HG03354 (cell line): ENCODE measurements around the gene ADAMTSL5.

ENCODE experiments used
- ATAC-seq: cut with Tn5 transposase; IDR thresholded peaks from one replicate; pipeline ENCODE4 v1.9.1; 2021; ENCODE audit warnings: mild to moderate bottlenecking; ENCODE audit not compliant: unreplicated experiment, poor library complexity, severe bottlenecking

ADAMTSL5 gene

DNA sequence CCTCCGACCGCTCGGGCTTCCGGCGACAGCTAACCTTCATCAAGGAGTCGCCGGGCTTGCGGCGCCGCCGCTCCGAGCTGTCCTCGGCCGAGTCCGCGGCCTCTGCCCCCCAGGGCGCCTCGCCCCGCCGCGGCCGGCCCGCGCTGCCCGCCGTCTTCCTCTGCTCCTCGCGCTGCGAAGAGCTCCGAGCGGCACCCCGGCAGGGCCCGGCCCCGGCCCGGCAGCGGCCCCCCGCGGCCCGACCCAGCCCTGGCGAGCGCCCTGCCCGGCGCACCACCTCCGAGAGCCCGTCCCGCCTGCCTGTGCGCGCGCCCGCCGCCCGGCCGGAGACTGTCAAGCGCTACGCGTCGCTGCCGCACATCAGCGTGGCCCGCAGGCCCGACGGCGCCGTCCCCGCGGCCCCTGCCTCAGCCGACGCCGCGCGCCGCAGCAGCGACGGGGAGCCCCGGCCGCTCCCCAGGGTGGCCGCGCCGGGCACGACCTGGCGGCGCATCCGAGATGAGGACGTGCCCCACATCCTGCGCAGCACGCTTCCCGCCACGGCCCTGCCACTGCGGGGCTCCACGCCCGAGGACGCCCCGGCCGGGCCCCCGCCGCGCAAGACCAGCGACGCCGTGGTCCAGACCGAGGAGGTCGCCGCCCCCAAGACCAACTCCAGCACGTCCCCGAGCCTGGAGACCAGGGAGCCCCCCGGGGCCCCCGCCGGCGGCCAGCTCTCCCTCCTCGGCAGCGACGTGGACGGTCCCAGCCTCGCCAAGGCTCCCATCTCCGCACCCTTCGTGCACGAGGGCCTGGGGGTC lies 43.4 kb downstream of the ADAMTSL5 start:
- ATAC-seq = no peak

GRCh38 chr19:1468821-1469254 lies 44.0 kb downstream of the ADAMTSL5 start:
- no peak for ATAC-seq

DNA sequence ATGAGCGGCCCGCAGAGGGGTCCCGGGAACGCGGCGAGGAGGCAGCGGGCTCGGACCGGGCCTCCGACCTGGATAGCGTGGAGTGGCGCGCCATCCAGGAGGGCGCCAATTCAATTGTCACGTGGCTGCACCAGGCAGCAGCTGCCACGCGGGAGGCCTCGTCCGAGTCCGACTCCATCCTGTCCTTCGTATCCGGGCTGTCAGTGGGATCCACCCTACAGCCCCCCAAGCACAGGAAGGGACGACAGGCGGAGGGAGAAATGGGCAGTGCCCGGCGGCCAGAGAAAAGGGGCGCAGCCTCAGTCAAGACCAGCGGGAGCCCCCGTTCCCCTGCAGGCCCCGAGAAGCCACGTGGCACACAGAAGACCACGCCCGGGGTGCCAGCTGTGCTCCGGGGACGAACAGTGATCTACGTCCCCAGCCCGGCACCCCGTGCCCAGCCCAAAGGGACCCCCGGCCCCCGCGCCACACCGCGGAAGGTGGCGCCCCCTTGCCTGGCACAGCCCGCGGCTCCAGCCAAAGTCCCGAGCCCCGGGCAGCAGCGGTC lies 44.5 kb downstream of the ADAMTSL5 start:
- ATAC-seq = no peak

GRCh38 chr19:1467490-1468273 lies 45.1 kb downstream of the ADAMTSL5 start:
- ATAC-seq = no peak

DNA sequence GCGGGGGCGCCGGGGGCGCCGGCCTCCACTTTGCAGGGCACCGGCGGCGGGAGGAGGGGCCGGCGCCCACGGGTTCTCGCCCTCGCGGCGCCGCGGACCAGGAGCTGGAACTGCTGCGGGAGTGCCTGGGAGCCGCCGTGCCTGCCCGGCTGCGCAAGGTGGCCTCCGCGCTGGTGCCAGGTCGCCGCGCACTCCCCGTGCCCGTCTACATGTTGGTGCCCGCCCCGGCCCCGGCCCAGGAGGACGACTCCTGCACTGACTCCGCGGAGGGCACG lies 45.7 kb downstream of the ADAMTSL5 start:
- no peak for ATAC-seq

GRCh38 chr19:1466461-1467214 lies 46.2 kb downstream of the ADAMTSL5 start:
- no peak for ATAC-seq

DNA sequence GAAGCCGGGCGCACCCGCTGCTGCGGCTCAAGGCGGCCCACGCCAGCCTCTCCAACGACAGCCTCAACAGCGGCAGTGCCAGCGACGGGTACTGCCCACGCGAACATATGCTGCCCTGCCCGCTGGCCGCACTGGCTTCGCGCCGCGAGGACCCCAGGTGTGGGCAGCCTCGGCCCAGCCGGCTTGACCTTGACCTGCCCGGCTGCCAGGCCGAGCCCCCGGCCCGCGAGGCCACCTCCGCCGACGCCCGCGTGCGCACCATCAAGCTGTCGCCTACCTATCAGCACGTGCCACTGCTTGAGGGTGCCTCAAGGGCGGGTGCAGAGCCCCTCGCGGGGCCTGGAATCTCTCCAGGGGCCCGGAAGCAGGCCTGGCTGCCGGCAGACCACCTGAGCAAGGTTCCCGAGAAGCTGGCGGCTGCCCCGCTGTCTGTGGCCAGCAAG lies 46.8 kb downstream of the ADAMTSL5 start:
- ATAC-seq = no peak

- no peak for ATAC-seq
These were observed 47.4 kb downstream of the ADAMTSL5 start for GRCh38 chr19:1465191-1466016.

- no peak for ATAC-seq
These were observed 51.0 kb downstream of the ADAMTSL5 start for GRCh38 chr19:1461862-1462261.

GRCh38 chr19:1460033-1460995 lies 52.5 kb downstream of the ADAMTSL5 start:
- ATAC-seq = no peak

GRCh38 chr19:1459479-1459878 lies 53.3 kb downstream of the ADAMTSL5 start:
- no peak for ATAC-seq

- no peak for ATAC-seq
These were observed 54.9 kb downstream of the ADAMTSL5 start for GRCh38 chr19:1457892-1458291.

- ATAC-seq = no peak
These were observed 55.6 kb downstream of the ADAMTSL5 start for GRCh38 chr19:1457031-1457739.

GRCh38 chr19:1456121-1456900 lies 56.5 kb downstream of the ADAMTSL5 start:
- no peak for ATAC-seq

- ATAC-seq = no peak
These were observed 57.3 kb downstream of the ADAMTSL5 start for GRCh38 chr19:1455336-1456120.
